ENCODE results near the gene ADAM15. TPM values are rescaled to one million over a fixed set of nuclear protein-coding genes. Genes with fewer than 3 reads are reported as not detected.

Gene ADAM15
- total RNA-seq, 1 experiment from 2014 or later, result 30.6 TPM

DNA sequence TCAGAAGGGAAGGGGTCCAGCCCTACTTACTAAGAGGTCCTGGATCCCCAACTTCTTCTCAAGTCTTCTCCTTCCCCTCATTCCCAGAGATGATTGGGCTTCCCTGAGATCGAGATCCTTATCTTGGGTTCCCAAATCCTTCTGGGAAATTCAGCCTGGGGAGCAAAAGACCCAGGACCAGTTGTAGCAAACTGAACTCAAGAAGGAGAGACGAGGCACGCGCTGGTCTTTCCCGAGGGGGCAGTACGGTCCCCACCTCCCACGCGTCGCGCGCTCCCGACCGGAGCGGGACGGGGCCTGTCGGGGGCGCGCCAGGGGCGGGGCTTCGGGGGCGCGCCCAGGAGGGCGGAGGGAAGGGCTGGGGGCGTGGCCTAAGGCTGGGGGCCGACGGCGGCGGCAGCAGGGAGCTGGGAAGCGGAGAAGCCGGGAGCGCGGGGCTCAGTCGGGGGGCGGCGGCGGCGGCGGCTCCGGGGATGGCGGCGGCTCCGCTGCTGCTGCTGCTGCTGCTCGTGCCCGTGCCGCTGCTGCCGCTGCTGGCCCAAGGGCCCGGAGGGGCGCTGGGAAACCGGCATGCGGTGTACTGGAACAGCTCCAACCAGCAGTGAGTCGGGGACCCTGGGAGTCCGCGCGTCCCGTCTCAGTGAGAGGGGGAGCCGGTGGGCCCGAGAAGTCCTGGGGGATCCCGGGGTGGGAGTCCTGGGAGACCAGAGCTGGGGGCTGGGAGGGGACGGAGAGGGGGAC is 27.5 kb downstream of the ADAM15 start, which contains the start of gene EFNA3:
TSS of gene EFNA3 (plus strand) at position 369 of the 741 bp plus-strand sequence. CDS start at position 474, 105 bp downstream.
- Histone ChIP-seq H2BK12ac (ENCODE audit: insufficient read length, low read depth, low read length) (no peak within 1 kb of the TSS), H3K56ac (ENCODE audit: insufficient read length, low read depth, low read length) (no peak within 1 kb of the TSS), H2BK15ac (ENCODE audit: low read depth, low read length) (no peak within 1 kb of the TSS), H3K79me1 (ENCODE audit: insufficient read depth, low read depth, low read length, poor library complexity, severe bottlenecking) (no peaks in the 10 kb centered on the region), H3T11ph (ENCODE audit: low read length) (no peak within 1 kb of the TSS), H3K27me3 (ENCODE audit: insufficient read depth, low read length) (peaks cover 45% of the 10 kb centered on the region), H2BK5ac (ENCODE audit: insufficient read length, low read length) (no peak within 1 kb of the TSS), H3K4ac (ENCODE audit: low read depth, low read length) (no peak within 1 kb of the TSS), H3K9me3 (ENCODE audit: control insufficient read depth, low read depth, low read length) (no peaks in the 10 kb centered on the region), H3K79me2 (ENCODE audit: insufficient read depth, low read length) (no peaks in the 10 kb centered on the region), H3K4me1 (ENCODE audit: insufficient read depth, low read length) (no peaks in the 10 kb centered on the region), H2BK20ac (ENCODE audit: low read depth, low read length, poor library complexity, severe bottlenecking) (no peak within 1 kb of the TSS), H4K8ac (replicated peaks; ENCODE audit: insufficient read length, low read depth, low read length) (no peak within 1 kb of the TSS), H3K27ac (ENCODE audit: insufficient read length, low read depth, low read length) (no peak within 1 kb of the TSS), H4K5ac (ENCODE audit: insufficient read length, low read depth, low read length) (no peak within 1 kb of the TSS), H3K23me2 (ENCODE audit: insufficient read length, low read depth, low read length, poor library complexity, severe bottlenecking) (peaks cover 21% of the 10 kb centered on the region), H3K4me2 (ENCODE audit: insufficient read depth, insufficient read length, low read length) (peak within 1 kb of the TSS; percentile 79), H3K14ac (ENCODE audit: insufficient read depth, low read length) (no peak within 1 kb of the TSS), H2AFZ (ENCODE audit: low read length) (no peak within 1 kb of the TSS), H2BK120ac (ENCODE audit: low read depth, low read length, poor library complexity, severe bottlenecking) (no peak within 1 kb of the TSS), H3K23ac (ENCODE audit: insufficient read length, low read depth, low read length) (no peak within 1 kb of the TSS), H4K91ac (ENCODE audit: insufficient read length, low read depth, low read length) (no peak within 1 kb of the TSS), H2AK5ac (ENCODE audit: insufficient read length, low read length) (no peak within 1 kb of the TSS), H3K9ac (ENCODE audit: extremely low read depth, insufficient read length, low read length) (no peak within 1 kb of the TSS), H4K20me1 (ENCODE audit: control insufficient read depth, insufficient read depth, insufficient read length) (no peaks in the 10 kb centered on the region), H3K18ac (ENCODE audit: insufficient read length, low read depth, low read length) (no peak within 1 kb of the TSS)
- TF ChIP-seq, protein P1, sequence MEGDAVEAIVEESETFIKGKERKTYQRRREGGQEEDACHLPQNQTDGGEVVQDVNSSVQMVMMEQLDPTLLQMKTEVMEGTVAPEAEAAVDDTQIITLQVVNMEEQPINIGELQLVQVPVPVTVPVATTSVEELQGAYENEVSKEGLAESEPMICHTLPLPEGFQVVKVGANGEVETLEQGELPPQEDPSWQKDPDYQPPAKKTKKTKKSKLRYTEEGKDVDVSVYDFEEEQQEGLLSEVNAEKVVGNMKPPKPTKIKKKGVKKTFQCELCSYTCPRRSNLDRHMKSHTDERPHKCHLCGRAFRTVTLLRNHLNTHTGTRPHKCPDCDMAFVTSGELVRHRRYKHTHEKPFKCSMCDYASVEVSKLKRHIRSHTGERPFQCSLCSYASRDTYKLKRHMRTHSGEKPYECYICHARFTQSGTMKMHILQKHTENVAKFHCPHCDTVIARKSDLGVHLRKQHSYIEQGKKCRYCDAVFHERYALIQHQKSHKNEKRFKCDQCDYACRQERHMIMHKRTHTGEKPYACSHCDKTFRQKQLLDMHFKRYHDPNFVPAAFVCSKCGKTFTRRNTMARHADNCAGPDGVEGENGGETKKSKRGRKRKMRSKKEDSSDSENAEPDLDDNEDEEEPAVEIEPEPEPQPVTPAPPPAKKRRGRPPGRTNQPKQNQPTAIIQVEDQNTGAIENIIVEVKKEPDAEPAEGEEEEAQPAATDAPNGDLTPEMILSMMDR (conservative IDR thresholded peaks at IDR 0.05), result no peak
- WGBS (ENCODE audit: extremely low coverage, insufficient read length, low lambda C conversion rate), result no CpG with 5 or more reads among the region's 59 CpGs
- peaks cover 24 to 46% of the 10 kb centered on the region in 2 experiments for H3K4me1 Mint-ChIP-seq
- no peak within 1 kb of the TSS for H3K27ac Mint-ChIP-seq
- peak; percentile 74 for DNase-seq
- no peaks in the 10 kb centered on the region for H3K36me3 Mint-ChIP-seq (ENCODE audit: insufficient read depth in 1 of 3, low read depth in 3 of 3)
- peak within 1 kb of the TSS; percentile 60 to 81 for H3K4me3 Mint-ChIP-seq
- H3K9me3 Mint-ChIP-seq, result peaks cover 0 to 6% of the 10 kb centered on the region in 2 experiments; a peak in 2 of 5 replicates
- peaks cover 90% of the 10 kb centered on the region for H3K27me3 Mint-ChIP-seq (ENCODE audit: low read depth)
